HepG2 (cell line): ENCODE results near the gene PANK4. TPM values are rescaled to one million over a fixed set of nuclear protein-coding genes. Genes with fewer than 3 reads are reported as not detected.

ENCODE experiments used
- ATF1 ChIP-seq: IDR thresholded peaks from 2 replicates; pipeline ENCODE4 v1.6.1; 2016; ENCODE audit warnings: mild to moderate bottlenecking, control low read depth
- BORCS8-MEF2B ChIP-seq: sonication (generic); formaldehyde crosslinking; IDR thresholded peaks from 2 replicates; pipeline ENCODE4 v1.8.0; 2022; ENCODE audit warnings: mild to moderate bottlenecking, missing genetic modification reagents
- GTF2F1 ChIP-seq: fragments of 150-350 bp; IDR thresholded peaks from 2 replicates; pipeline ENCODE4 v1.6.1; 2014; ENCODE audit warnings: low read length
- HOXD1 ChIP-seq: sonication (generic); formaldehyde crosslinking; IDR thresholded peaks from 2 replicates; pipeline ENCODE4 v1.5.0; 2020; ENCODE audit warnings: missing genetic modification reagents
- MYPOP ChIP-seq: sonication (generic); formaldehyde crosslinking; IDR thresholded peaks from 2 replicates; pipeline ENCODE4 v1.8.1; 2023; ENCODE audit warnings: mild to moderate bottlenecking, moderate library complexity, missing genetic modification reagents
- NFKB2 ChIP-seq: sonication (generic); formaldehyde crosslinking; IDR thresholded peaks from 2 replicates; pipeline ENCODE4 v1.4.0; 2020; ENCODE audit warnings: missing genetic modification reagents, borderline replicate concordance
- NRL ChIP-seq: sonication (generic); formaldehyde crosslinking; IDR thresholded peaks from 2 replicates; pipeline ENCODE4 v1.5.0; 2020; ENCODE audit warnings: missing genetic modification reagents, mild to moderate bottlenecking, moderate library complexity, borderline replicate concordance
- SATB2 ChIP-seq: sonication (generic); formaldehyde crosslinking; IDR thresholded peaks from 2 replicates; pipeline ENCODE4 v1.5.0; 2020; ENCODE audit warnings: missing genetic modification reagents
- SNAPC2 ChIP-seq: sonication (generic); formaldehyde crosslinking; IDR thresholded peaks from 2 replicates; pipeline ENCODE4 v1.8.1; 2022; ENCODE audit warnings: mild to moderate bottlenecking, missing genetic modification reagents
- polyA plus RNA-seq, 8 experiments: library from polyadenylated mRNA; depleted of rRNA in 3 of 8; stranded (reverse) in 7 of 8; unstranded in 1 of 8; fragments of >200 nt; fragmentation: Illumina TruSeq in 4 of 8; extraction: Trizol in 4 of 8; gene quantifications; 2 replicates each; pipeline versions ENCODE4 v1.2.1 to v1.2.3, GENCODE V29; 2011 to 2016; ENCODE audit warnings: low read depth in 4 of 8, missing spikeins in 1 of 8, mixed read lengths in 1 of 8; ENCODE audit not compliant: insufficient read depth in 1 of 8
- total RNA-seq, 5 experiments: library from RNA; depleted of rRNA; stranded (reverse); fragments of >200 nt; fragmentation: Illumina TruSeq; extraction: Trizol; gene quantifications; 2 replicates each; pipeline ENCODE4 v1.2.3, GENCODE V29; 2016; ENCODE audit warnings: low read depth in 1 of 5
- TF ChIP-seq, protein P1 (sequence below): sonication (generic); formaldehyde crosslinking; conservative IDR thresholded peaks from 2 replicates; pipeline ENCODE4 v1.4.0; 2020; ENCODE audit warnings: missing genetic modification reagents
- TF ChIP-seq, protein P2 (sequence below): sonication (generic); formaldehyde crosslinking; IDR thresholded peaks from 2 replicates; pipeline ENCODE4 v1.9.0; 2022; ENCODE audit warnings: missing genetic modification reagents, mild to moderate bottlenecking, borderline replicate concordance
- TF ChIP-seq, protein P3 (sequence below): sonication (generic); formaldehyde crosslinking; IDR thresholded peaks from 2 replicates; pipeline ENCODE4 v1.4.0; 2020; ENCODE audit warnings: mild to moderate bottlenecking, missing genetic modification reagents
- TF ChIP-seq, protein P4 (sequence below): sonication (generic); formaldehyde crosslinking; IDR thresholded peaks from 2 replicates; pipeline ENCODE4 v1.5.1; 2020; ENCODE audit warnings: missing genetic modification reagents, mild to moderate bottlenecking, borderline replicate concordance

PANK4 gene
- total and polyA plus RNA-seq, 2 of the 13 experiments (the other 11 are each of a cell fraction or from before 2014, with no cell fraction given), result 17.4 to 19.3 TPM

GRCh38 chr1:2546515-2547209 is 20.3 kb upstream of the PANK4 start (continued):
- TF ChIP-seq MYPOP (CRISPR knock-in tag) (0 out of 2 replicates have a peak, but pooled peaks have one; percentile 11), BORCS8-MEF2B (CRISPR knock-in tag) (no peak), HOXD1 (CRISPR knock-in tag) (no peak), SNAPC2 (CRISPR knock-in tag) (no peak), ATF1 (CRISPR knock-in tag) (no peak), GTF2F1 (no peak), SATB2 (CRISPR knock-in tag) (no peak), NRL (CRISPR knock-in tag) (no peak), NFKB2 (CRISPR knock-in tag) (peak; percentile 78; the same call in 1 of the 2 replicates)
- TF ChIP-seq, protein P1, sequence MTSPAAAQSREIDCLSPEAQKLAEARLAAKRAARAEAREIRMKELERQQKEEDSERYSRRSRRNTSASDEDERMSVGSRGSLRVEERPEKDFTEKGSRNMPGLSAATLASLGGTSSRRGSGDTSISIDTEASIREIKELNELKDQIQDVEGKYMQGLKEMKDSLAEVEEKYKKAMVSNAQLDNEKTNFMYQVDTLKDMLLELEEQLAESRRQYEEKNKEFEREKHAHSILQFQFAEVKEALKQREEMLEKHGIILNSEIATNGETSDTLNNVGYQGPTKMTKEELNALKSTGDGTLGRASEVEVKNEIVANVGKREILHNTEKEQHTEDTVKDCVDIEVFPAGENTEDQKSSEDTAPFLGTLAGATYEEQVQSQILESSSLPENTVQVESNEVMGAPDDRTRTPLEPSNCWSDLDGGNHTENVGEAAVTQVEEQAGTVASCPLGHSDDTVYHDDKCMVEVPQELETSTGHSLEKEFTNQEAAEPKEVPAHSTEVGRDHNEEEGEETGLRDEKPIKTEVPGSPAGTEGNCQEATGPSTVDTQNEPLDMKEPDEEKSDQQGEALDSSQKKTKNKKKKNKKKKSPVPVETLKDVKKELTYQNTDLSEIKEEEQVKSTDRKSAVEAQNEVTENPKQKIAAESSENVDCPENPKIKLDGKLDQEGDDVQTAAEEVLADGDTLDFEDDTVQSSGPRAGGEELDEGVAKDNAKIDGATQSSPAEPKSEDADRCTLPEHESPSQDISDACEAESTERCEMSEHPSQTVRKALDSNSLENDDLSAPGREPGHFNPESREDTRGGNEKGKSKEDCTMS (CRISPR knock-in tag), result no peak
- TF ChIP-seq, protein P2, sequence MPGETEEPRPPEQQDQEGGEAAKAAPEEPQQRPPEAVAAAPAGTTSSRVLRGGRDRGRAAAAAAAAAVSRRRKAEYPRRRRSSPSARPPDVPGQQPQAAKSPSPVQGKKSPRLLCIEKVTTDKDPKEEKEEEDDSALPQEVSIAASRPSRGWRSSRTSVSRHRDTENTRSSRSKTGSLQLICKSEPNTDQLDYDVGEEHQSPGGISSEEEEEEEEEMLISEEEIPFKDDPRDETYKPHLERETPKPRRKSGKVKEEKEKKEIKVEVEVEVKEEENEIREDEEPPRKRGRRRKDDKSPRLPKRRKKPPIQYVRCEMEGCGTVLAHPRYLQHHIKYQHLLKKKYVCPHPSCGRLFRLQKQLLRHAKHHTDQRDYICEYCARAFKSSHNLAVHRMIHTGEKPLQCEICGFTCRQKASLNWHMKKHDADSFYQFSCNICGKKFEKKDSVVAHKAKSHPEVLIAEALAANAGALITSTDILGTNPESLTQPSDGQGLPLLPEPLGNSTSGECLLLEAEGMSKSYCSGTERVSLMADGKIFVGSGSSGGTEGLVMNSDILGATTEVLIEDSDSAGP (CRISPR knock-in tag), result peak; percentile 71; the same call in 1 of the 2 replicates
- TF ChIP-seq, protein P3, sequence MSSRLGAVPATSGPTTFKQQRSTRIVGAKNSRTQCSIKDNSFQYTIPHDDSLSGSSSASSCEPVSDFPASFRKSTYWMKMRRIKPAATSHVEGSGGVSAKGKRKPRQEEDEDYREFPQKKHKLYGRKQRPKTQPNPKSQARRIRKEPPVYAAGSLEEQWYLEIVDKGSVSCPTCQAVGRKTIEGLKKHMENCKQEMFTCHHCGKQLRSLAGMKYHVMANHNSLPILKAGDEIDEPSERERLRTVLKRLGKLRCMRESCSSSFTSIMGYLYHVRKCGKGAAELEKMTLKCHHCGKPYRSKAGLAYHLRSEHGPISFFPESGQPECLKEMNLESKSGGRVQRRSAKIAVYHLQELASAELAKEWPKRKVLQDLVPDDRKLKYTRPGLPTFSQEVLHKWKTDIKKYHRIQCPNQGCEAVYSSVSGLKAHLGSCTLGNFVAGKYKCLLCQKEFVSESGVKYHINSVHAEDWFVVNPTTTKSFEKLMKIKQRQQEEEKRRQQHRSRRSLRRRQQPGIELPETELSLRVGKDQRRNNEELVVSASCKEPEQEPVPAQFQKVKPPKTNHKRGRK (CRISPR knock-in tag), result no peak
- TF ChIP-seq, protein P4, sequence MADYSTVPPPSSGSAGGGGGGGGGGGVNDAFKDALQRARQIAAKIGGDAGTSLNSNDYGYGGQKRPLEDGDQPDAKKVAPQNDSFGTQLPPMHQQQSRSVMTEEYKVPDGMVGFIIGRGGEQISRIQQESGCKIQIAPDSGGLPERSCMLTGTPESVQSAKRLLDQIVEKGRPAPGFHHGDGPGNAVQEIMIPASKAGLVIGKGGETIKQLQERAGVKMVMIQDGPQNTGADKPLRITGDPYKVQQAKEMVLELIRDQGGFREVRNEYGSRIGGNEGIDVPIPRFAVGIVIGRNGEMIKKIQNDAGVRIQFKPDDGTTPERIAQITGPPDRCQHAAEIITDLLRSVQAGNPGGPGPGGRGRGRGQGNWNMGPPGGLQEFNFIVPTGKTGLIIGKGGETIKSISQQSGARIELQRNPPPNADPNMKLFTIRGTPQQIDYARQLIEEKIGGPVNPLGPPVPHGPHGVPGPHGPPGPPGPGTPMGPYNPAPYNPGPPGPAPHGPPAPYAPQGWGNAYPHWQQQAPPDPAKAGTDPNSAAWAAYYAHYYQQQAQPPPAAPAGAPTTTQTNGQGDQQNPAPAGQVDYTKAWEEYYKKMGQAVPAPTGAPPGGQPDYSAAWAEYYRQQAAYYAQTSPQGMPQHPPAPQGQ (CRISPR knock-in tag), result no peak
